ENCODE data around the gene DOCK10. TPM values are rescaled to one million over a fixed set of nuclear protein-coding genes. Genes with fewer than 3 reads are reported as not detected.

Gene DOCK10
- polyA plus RNA-seq, 1 donor (not counting 4 experiments of a cell fraction or from before 2014, with no cell fraction given) = 2.5 TPM

GRCh38 chr2:224973112-224974016 is 68.9 kb downstream of the DOCK10 start:
- no peaks in the 10 kb centered on the region for H3K9me3 ChIP-seq (ENCODE audit: control insufficient read depth, low read depth, low read length)
- DNase-seq (ENCODE audit: low read depth, low spot score) = no peak
- dilution Hi-C loops (cut with MboI; ENCODE audit: extremely low pct_ligation_motif_present, low sequenced_read_pairs) = no loop called here
- no peaks in the 10 kb centered on the region for H4K20me1 ChIP-seq (ENCODE audit: control insufficient read depth, extremely low read depth, insufficient read depth, low read length)
- H3K9me1 ChIP-seq (ENCODE audit: control insufficient read depth, extremely low read depth, insufficient read depth, low read length) = no peaks in the 10 kb centered on the region
- H3K27me3 ChIP-seq (ENCODE audit: control insufficient read depth, extremely low read depth, insufficient read depth, low read length) = no peaks in the 10 kb centered on the region
- no peak overlapping the region for H3K4me3 ChIP-seq (ENCODE audit: control insufficient read depth in 2 of 3, extremely low read depth in 1 of 3, insufficient read depth in 2 of 3, low read depth in 1 of 3, low read length in 3 of 3)
- H3K27ac ChIP-seq (ENCODE audit: control insufficient read depth, insufficient read depth, low read length) = no peak overlapping the region
- no peak for TF ChIP-seq EZH2 (IDR thresholded peaks at IDR 0.05; ENCODE audit: low read length)
- TF ChIP-seq, protein P1, sequence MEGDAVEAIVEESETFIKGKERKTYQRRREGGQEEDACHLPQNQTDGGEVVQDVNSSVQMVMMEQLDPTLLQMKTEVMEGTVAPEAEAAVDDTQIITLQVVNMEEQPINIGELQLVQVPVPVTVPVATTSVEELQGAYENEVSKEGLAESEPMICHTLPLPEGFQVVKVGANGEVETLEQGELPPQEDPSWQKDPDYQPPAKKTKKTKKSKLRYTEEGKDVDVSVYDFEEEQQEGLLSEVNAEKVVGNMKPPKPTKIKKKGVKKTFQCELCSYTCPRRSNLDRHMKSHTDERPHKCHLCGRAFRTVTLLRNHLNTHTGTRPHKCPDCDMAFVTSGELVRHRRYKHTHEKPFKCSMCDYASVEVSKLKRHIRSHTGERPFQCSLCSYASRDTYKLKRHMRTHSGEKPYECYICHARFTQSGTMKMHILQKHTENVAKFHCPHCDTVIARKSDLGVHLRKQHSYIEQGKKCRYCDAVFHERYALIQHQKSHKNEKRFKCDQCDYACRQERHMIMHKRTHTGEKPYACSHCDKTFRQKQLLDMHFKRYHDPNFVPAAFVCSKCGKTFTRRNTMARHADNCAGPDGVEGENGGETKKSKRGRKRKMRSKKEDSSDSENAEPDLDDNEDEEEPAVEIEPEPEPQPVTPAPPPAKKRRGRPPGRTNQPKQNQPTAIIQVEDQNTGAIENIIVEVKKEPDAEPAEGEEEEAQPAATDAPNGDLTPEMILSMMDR (optimal IDR thresholded peaks at IDR 0.05 in 1 of 3, IDR thresholded peaks at IDR 0.05 in 1 of 3, conservative IDR thresholded peaks at IDR 0.05 in 1 of 3; ENCODE audit: extremely low read depth in 1 of 3, insufficient read depth in 2 of 3, low read length in 3 of 3) = no peak
- no peaks in the 10 kb centered on the region for H3K79me2 ChIP-seq (ENCODE audit: control insufficient read depth, insufficient read depth, low read length)
- FAIRE-seq = peak; percentile 57
- H3K36me3 ChIP-seq (ENCODE audit: control insufficient read depth in 2 of 2, extremely low read depth in 1 of 2, insufficient read depth in 2 of 2, low read length in 2 of 2) = no peaks in the 10 kb centered on the region
- H3K4me1 ChIP-seq (ENCODE audit: control insufficient read depth, extremely low read depth, insufficient read depth, low read length) = peaks cover 13% of the 10 kb centered on the region
- H2AFZ ChIP-seq (ENCODE audit: control insufficient read depth, low read length) = no peak overlapping the region
- peak overlapping the region; percentile 4 for H3K4me2 ChIP-seq (ENCODE audit: control insufficient read depth, extremely low read depth, insufficient read depth, low read depth, low read length)
- no peak overlapping the region for H3K9ac ChIP-seq (ENCODE audit: control insufficient read depth, extremely low read depth, insufficient read depth, low read length)

DNA sequence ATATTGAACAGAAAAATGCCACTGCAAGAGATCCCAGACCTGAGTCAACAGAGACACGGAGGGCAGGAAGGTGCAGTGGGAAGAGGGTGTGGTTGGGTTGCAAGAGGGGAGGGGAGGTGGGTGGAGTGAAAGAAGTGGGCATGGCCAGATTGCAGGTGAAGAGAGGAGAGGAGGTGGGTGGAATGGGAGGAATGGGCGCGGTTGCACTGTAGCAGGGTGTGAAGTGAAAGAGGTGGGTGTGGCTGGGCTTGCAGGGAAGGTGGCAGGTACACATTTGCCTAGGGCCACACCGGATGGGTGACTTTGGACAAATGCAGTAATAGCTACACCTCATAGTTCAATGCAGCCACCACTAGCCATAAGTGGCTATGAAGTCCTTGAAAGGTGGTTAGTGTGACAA is 71.1 kb downstream of the DOCK10 start:
- FAIRE-seq (no peak), DNase-seq (ENCODE audit: low read depth, low spot score) (peak; percentile 15)
- TF ChIP-seq, protein P1 (optimal IDR thresholded peaks at IDR 0.05 in 1 of 3, IDR thresholded peaks at IDR 0.05 in 1 of 3, conservative IDR thresholded peaks at IDR 0.05 in 1 of 3; ENCODE audit: extremely low read depth in 1 of 3, insufficient read depth in 2 of 3, low read length in 3 of 3) = no peak
- TF ChIP-seq EZH2 (IDR thresholded peaks at IDR 0.05; ENCODE audit: low read length) = no peak
- Histone ChIP-seq H3K27me3 (ENCODE audit: control insufficient read depth, extremely low read depth, insufficient read depth, low read length) (no peaks in the 10 kb centered on the region), H4K20me1 (ENCODE audit: control insufficient read depth, extremely low read depth, insufficient read depth, low read length) (no peaks in the 10 kb centered on the region), H3K79me2 (ENCODE audit: control insufficient read depth, insufficient read depth, low read length) (no peaks in the 10 kb centered on the region), H3K9me3 (ENCODE audit: control insufficient read depth, low read depth, low read length) (no peaks in the 10 kb centered on the region), H3K27ac (ENCODE audit: control insufficient read depth, insufficient read depth, low read length) (no peak overlapping the region), H2AFZ (ENCODE audit: control insufficient read depth, low read length) (no peak overlapping the region), H3K36me3 (ENCODE audit: control insufficient read depth in 2 of 2, extremely low read depth in 1 of 2, insufficient read depth in 2 of 2, low read length in 2 of 2) (no peaks in the 10 kb centered on the region), H3K9ac (ENCODE audit: control insufficient read depth, extremely low read depth, insufficient read depth, low read length) (no peak overlapping the region), H3K4me3 (ENCODE audit: control insufficient read depth in 2 of 3, extremely low read depth in 1 of 3, insufficient read depth in 2 of 3, low read depth in 1 of 3, low read length in 3 of 3) (no peak overlapping the region), H3K9me1 (ENCODE audit: control insufficient read depth, extremely low read depth, insufficient read depth, low read length) (no peaks in the 10 kb centered on the region), H3K4me2 (ENCODE audit: control insufficient read depth, extremely low read depth, insufficient read depth, low read depth, low read length) (no peak overlapping the region), H3K4me1 (ENCODE audit: control insufficient read depth, extremely low read depth, insufficient read depth, low read length) (peaks cover 13% of the 10 kb centered on the region)
- dilution Hi-C loops (cut with MboI; ENCODE audit: extremely low pct_ligation_motif_present, low sequenced_read_pairs) = no loop called here
